Activated CD8-positive, alpha-beta memory T cell treated with anti-CD3 and anti-CD28 coated beads for 1 hour (primary cell): ENCODE data around the gene RTF2.

Experiments used
- DNase-seq, 2 donors: peaks; one replicate each; pipeline ENCODE4 v3.0.0-alpha.2; 2020; ENCODE audit warnings: low read depth in 1 of 2; ENCODE audit errors: extremely low read depth in 1 of 2

RTF2 gene

GRCh38 chr20:56437196-56437960 lies 31.0 kb upstream of the RTF2 start:
- DNase-seq, result no peak

- no peak for DNase-seq
These were observed 30.1 kb upstream of the RTF2 start for GRCh38 chr20:56438284-56438683.

- no peak for DNase-seq
These were observed 28.6 kb upstream of the RTF2 start for GRCh38 chr20:56439771-56440291.

GRCh38 chr20:56440346-56441007 lies 27.9 kb upstream of the RTF2 start:
- peak in 1 of 2 donors; percentile 28 for DNase-seq

GRCh38 chr20:56442389-56443365 lies 25.8 kb upstream of the RTF2 start:
- no peak for DNase-seq

GRCh38 chr20:56443654-56444540 lies 24.5 kb upstream of the RTF2 start:
- no peak for DNase-seq

GRCh38 chr20:56445130-56445529 lies 23.3 kb upstream of the RTF2 start:
- DNase-seq, result no peak

GRCh38 chr20:56445540-56445939 lies 22.9 kb upstream of the RTF2 start:
- no peak for DNase-seq

GRCh38 chr20:56447227-56447626 lies 21.2 kb upstream of the RTF2 start:
- no peak for DNase-seq

GRCh38 chr20:56449459-56449858 lies 19.0 kb upstream of the RTF2 start:
- no peak for DNase-seq

- DNase-seq, result no peak
These were observed 17.2 kb upstream of the RTF2 start for GRCh38 chr20:56451056-56451765.

GRCh38 chr20:56453352-56453751 lies 15.1 kb upstream of the RTF2 start:
- DNase-seq, result no peak

- no peak for DNase-seq
These were observed 13.7 kb upstream of the RTF2 start for GRCh38 chr20:56454754-56455153.

GRCh38 chr20:56458206-56458821 lies 10.1 kb upstream of the RTF2 start:
- DNase-seq, result no peak

- peak in 1 of 2 donors; percentile 7 for DNase-seq
These were observed 8.0 kb upstream of the RTF2 start for GRCh38 chr20:56460459-56460858.

GRCh38 chr20:56461576-56461975 lies 6.9 kb upstream of the RTF2 start:
- no peak for DNase-seq

- DNase-seq, result no peak
These were observed 5.0 kb upstream of the RTF2 start for GRCh38 chr20:56463428-56463827.

- no peak for DNase-seq
These were observed 2.4 kb upstream of the RTF2 start for GRCh38 chr20:56465997-56466396.

- no peak for DNase-seq
These were observed 485 bp upstream of the RTF2 start for GRCh38 chr20:56467968-56468315.
